SH-SY5Y (cell line): Measurements from ENCODE around the gene APOL2.

Experiments used
- GATA2 ChIP-seq: IDR thresholded peaks from 2 replicates; pipeline ENCODE4 v1.6.1; 2011; ENCODE audit warnings: mild to moderate bottlenecking, low read depth, low read length
- GATA3 ChIP-seq: IDR thresholded peaks from 2 replicates; pipeline ENCODE4 v1.6.1; 2011; ENCODE audit warnings: low read depth, mild to moderate bottlenecking, low read length, moderate library complexity

GRCh38 chr22:36244522-36245391 is 5.4 kb upstream of the APOL2 start:
- TF ChIP-seq GATA2 (no peak), GATA3 (no peak)
